Right lobe of liver (tissue), 4 donors: ENCODE results near the gene NT5DC1.

Source experiments
- POLR2A ChIP-seq: fragments of 450-650 bp; IDR thresholded peaks from one replicate; pipeline ENCODE4 v1.6.1; 2017; ENCODE audit warnings: antibody characterized with exemption, mild to moderate bottlenecking
- TF ChIP-seq, protein P1 (sequence below), 4 donors: fragments of 200-600 bp in 3 of 4; fragments of 450-650 bp in 1 of 4; IDR thresholded peaks; one replicate each; pipeline versions ENCODE4 v1.5.1 to v1.8.0; 2016 to 2022; ENCODE audit warnings: antibody characterized with exemption in 4 of 4, mild to moderate bottlenecking in 2 of 4
- donor health status: DM: no; HTN: no; CAD: no.
- donor health status: DM: no; HTN: no; CAD: no.
- donor health status: DM: no; HTN: yes; CAD: no.

GRCh38 chr6:116157391-116157790, 56.7 kb downstream of the NT5DC1 start:
- TF ChIP-seq, protein P1, sequence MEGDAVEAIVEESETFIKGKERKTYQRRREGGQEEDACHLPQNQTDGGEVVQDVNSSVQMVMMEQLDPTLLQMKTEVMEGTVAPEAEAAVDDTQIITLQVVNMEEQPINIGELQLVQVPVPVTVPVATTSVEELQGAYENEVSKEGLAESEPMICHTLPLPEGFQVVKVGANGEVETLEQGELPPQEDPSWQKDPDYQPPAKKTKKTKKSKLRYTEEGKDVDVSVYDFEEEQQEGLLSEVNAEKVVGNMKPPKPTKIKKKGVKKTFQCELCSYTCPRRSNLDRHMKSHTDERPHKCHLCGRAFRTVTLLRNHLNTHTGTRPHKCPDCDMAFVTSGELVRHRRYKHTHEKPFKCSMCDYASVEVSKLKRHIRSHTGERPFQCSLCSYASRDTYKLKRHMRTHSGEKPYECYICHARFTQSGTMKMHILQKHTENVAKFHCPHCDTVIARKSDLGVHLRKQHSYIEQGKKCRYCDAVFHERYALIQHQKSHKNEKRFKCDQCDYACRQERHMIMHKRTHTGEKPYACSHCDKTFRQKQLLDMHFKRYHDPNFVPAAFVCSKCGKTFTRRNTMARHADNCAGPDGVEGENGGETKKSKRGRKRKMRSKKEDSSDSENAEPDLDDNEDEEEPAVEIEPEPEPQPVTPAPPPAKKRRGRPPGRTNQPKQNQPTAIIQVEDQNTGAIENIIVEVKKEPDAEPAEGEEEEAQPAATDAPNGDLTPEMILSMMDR (IDR thresholded peaks at IDR 0.05), result no peak
- TF ChIP-seq POLR2A, result no peak
